COLO829 (cell line): Measurements from ENCODE around the gene RHBDD2.
A peak's percentile ranks its signal among the peaks of the same experiment; 100 is the strongest.

ENCODE experiments used
- DNase-seq: peaks from one replicate; pipeline ENCODE4 v3.0.0; 2012; ENCODE audit warnings: low spot score

The RHBDD2 gene

DNA sequence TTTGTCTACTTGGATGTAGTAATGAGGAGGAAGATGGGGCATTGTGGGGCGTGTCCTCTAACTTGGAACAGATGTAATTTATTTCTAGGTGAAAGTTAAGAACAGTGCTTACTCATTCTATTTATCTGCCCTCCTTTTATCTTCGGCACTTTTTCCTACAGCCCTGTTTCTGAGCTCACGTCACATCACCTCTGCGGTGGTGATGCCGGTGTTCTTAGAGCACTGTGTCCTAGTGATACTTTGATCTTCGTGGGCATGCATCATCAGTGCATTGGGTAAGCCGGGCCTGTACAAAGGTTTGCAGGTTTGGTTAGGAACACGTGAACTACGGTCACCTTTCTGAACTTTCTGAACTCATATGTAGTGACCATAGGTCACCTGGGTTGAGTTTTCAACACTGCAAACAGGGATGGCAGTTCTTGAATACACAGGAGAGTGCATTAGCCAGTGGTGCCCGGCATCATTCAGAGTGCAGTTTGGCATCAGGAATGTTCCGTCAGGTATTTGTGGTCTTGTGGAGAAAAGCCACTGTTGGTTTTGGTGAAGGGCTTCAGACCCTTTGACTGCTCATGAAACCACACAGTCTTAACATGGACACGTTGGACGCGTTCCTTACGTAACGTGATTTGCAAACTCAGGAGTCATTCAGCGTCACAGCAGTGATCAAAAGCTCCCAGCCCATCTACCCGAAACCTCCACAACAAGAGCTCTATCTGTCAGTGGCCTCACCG lies 41.8 kb downstream of the RHBDD2 start:
- DNase-seq = no peak

- DNase-seq = no peak
Observed at GRCh38 chr7:75921479-75921878, 42.6 kb downstream of the RHBDD2 start.

GRCh38 chr7:75922966-75923603 lies 44.3 kb downstream of the RHBDD2 start:
- no peak for DNase-seq

DNA sequence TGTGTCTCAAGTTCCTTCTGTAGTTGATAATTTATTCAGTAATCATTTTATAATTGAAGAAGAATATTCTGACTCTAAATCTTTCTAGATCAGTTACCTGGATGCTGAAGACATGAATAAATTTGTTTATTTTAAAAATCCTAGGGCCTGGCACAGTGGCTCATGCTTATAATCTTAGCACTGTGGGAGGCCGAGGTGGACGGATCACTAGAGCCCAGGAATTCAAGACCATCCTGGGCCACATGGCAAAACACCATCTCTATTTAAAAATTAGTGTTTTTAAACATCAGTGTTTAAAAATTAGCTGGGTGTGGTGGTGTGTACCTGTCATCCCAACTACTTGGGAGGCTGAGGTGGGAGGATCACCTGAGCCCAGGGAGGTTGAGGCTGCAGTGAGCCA lies 45.4 kb downstream of the RHBDD2 start:
- no peak for DNase-seq

DNA sequence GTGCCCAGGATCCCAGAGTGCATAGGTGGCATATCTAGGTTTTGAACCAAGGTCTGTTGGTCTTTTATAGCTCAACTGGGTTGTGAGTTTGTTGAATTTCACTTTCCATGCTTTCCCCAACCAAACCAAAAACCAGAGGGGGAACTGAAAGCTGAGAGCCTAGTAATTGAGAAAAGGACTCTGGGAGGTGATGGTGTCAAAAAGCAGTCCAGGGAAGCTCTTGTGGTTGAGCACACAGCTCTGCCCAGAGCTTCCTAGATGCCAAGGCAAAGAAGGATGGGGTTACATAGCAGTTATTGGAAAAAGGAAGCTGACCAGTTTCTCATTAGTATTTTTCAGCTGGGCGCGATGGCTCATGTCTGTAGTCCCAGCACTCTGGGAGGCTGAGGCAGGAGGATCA lies 46.1 kb downstream of the RHBDD2 start:
- no peak for DNase-seq

DNA sequence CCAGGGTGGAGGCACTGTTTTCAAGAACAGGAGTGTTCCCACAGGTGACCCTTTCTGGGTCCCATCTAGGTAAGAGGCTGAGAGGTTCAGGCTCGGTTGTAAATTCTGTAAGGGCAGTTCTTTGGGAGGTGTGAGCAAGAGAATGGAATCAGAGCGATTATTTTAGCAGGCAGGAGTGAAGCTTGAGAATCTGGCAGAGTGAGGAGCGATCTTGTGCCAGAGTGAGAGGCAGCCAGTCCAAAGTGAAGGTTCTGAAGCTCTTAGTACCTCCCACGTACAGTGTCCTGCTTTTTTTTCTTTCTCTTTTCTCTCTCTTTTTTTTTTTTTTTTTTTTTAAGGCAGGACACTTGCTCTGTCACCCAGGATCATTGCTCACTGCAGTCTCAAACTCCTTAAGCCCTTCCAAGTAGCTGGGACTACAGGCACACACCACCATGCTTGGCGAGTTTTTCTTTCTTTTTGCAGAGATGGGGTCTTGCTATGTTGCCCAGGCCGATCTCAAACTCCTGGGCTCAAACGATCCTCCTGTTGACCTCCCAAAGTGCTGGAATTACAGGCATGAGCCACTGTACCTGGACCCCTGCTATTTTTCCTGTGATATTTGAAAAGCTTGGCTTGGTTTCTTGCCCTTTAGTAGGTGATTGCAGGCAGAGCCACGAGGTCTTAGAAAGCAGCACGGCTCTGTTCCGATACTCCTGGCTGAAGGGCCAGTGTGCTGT lies 47.0 kb downstream of the RHBDD2 start:
- DNase-seq = no peak

- DNase-seq = no peak
Observed at GRCh38 chr7:75928568-75928914, 49.7 kb downstream of the RHBDD2 start.

DNA sequence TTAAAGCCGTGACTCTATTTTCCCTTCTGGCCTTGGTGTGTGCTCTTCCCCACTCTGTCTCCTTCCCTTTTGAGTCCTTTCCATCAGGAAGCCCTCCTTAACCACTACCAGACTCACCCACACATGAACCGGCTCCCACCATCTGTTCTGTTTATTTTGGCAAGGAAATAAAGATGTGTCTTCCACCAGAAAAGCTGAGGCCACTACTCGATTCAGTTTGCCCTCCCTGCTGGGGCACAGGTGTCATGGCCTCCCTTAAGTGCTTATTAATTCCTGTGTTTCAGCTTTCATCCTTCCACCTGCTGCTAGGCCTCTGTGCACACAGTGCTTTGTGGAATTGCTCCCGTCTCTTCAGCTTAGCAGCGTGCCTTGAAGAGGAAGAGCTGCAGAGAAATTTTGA lies 52.8 kb downstream of the RHBDD2 start:
- no peak for DNase-seq

GRCh38 chr7:75937958-75938786 lies 59.3 kb downstream of the RHBDD2 start:
- DNase-seq = peak; percentile 70
